ENCODE measurements around the gene SUPT16H.

Gene SUPT16H

DNA sequence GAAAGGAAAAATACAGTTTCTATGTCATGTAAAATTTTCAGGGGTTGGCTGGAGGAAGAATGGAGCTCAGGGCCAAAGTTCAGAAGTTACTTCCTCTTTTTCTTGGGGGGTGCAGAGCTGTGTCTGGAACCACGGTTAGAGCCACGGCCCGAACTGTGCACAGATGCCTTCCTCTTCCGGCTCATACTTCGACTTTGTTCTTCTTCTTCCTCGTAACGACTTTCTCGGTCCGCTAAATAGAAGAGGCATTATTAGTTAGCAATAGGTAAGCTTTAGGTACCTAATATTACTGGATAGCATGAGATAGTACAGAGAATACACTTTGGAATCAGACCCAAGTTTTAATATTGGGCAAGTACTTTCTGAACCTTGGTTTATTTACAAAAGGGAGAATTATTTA is 31.2 kb downstream of the SUPT16H start:
- TF ChIP-seq, protein P1, sequence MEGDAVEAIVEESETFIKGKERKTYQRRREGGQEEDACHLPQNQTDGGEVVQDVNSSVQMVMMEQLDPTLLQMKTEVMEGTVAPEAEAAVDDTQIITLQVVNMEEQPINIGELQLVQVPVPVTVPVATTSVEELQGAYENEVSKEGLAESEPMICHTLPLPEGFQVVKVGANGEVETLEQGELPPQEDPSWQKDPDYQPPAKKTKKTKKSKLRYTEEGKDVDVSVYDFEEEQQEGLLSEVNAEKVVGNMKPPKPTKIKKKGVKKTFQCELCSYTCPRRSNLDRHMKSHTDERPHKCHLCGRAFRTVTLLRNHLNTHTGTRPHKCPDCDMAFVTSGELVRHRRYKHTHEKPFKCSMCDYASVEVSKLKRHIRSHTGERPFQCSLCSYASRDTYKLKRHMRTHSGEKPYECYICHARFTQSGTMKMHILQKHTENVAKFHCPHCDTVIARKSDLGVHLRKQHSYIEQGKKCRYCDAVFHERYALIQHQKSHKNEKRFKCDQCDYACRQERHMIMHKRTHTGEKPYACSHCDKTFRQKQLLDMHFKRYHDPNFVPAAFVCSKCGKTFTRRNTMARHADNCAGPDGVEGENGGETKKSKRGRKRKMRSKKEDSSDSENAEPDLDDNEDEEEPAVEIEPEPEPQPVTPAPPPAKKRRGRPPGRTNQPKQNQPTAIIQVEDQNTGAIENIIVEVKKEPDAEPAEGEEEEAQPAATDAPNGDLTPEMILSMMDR (IDR thresholded peaks at IDR 0.05) = no peak

DNA sequence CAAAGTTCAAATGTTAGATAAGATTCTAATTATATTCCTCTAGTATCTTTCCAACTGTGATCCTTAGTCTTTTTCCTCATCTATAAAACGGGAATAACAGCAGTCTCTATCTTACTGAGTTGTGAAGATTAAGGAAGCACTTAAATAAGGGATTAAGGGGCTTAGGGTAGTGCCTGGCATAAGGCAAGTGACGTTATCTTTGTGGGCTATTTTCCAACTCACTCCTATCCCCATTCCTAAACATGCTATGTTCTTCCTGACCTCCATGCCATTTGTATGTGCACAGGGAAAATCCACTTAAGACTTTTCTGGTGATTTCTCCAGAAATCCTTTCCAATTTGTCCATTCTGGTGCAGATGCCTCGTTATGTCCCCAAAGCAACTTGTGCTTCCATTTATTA is 33.3 kb downstream of the SUPT16H start:
- TF ChIP-seq, protein P1 (IDR thresholded peaks at IDR 0.05) = no peak

DNA sequence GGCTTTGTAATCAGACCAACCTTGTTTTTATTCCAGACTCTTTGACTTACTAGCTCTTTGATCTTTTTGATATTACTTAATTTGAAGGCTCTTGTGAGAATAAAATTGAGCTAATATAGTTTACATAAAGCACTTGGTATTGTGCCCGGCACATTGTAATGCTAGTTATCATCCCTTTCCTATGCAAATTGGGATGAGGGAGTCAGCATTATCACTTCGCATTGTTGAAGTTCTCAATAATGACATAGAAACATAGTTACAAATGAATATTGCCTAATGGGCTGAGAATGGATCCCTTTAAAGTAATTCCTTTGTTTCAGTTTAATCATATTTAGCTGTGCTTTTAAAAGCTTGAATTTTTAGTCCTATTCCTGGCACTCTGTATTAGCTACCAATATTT is 36.6 kb downstream of the SUPT16H start:
- TF ChIP-seq, protein P1 (IDR thresholded peaks at IDR 0.05) = no peak

DNA sequence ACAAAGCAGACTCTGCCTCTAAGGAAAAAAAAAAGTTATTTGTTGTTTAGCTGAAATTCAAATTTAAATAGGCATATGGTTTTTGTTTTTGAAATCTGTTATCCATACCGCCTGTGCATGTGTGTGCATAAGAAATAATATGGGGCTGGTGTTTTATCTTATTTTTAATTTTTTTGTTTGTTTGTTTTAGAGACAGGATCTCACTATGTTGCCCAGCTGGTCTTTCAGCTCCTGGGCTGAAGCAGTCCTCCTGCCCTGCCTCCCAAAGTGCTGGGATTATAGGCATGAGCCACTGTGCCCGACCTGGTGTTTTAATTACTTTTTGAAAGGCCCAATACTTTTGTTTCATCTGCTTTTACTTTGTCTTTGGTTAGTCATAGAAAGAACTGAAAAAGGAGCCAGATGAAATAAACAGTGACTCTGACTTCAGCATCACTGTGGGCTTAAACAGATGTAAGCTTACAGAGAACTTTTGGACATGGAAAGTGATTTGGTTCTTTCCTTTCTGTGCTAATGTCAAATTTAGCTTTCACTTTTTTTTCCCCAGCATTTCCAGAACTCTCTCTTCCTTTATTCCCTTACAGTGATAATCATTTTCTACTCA is 37.2 kb downstream of the SUPT16H start:
- TF ChIP-seq, protein P1 (IDR thresholded peaks at IDR 0.05) = no peak

DNA sequence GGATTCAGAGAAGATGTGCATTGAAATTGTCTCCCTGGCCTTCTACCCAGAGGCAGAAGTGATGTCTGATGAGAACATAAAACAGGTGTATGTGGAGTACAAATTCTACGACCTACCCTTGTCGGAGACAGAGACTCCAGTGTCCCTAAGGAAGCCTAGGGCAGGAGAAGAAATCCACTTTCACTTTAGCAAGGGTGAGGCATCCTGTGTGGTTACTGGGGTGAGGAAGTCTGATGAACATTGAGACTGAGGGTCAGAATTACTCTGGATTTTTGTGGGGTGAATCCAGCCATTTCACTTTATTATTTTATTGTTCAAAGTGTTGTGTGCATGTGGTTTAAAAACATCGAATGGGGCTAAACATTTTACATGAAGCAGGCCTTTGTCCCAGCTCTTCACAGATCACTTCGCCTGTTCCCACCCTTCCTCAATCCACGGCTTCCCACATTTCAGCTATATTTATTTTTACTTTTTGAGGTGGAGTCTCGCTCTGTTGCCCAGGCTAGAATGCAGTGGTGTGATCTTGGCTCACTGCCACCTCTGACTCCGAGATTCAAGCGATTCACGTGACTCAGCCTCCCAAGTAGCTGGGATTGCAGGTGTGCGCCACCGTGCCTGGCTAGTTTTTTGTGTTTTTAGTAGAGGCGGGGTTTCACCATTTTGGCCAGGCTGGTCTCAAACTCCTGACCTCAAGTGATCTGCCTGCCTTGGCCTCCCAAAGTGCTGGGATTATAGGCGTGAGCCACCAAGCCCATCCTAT is 40.6 kb downstream of the SUPT16H start:
- TF ChIP-seq, protein P1 (IDR thresholded peaks at IDR 0.05) = no peak

DNA sequence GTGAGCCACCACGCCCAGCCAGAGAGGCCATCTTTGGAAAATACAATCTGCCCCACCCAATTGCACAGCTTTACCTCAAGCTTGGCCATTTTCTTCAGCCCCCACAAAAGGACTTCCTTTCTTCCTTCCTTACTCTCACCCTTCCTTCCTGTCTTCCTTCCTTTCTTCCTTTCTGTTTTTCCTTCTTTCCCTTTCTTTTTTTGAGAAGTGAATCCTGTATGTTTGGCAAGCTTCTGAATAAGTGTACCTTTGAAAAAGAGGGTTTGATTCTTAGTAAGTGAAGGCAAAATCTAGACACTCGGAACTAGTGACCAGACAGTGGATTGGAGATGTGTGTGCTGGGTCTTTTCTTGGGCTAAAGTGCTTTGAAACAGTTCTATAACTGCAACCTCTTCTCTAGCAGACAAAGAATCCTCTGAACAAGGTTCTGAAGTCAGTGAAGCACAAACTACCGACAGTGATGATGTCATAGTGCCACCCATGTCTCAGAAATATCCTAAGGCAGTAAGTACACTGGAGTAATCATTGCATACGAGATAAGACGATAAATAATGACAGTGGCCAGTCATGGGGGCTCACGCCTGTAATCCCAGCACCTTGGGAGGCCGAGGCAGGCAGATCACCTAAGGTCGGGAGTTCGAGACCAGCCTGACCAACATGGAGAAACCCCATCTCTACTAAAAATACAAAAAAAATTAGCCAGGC is 49.5 kb downstream of the SUPT16H start:
- TF ChIP-seq, protein P1 (IDR thresholded peaks at IDR 0.05) = no peak

DNA sequence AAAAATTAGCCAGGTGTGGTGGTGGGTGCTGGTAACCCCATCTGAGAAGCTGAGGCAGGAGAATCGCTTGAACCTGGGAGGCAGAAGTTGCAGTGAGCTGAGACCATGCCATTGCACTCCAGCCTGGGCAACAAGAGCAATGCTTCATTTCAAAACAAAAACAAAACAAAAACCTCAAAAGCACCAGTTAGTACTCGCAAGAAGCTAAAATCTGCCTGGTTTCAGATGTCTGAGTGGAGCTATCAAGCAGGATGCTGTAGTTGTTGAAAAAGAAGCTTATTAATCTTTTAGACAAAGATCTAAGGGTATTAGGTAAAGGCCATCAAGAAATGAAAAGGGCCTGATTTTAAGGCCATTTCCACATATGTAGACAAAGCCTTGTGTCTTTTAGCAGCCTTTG is 50.9 kb downstream of the SUPT16H start:
- TF ChIP-seq, protein P1 (IDR thresholded peaks at IDR 0.05) = no peak

All from LNCAP (cell line).